COLO829 (cell line): Measurements from ENCODE around the gene HLA-DRA.
"Not testable (repeated sequence)": the region's sequence is repeated elsewhere in the genome, so short reads cannot be mapped to it uniquely, and the experiment has no call there.

Experiments used
- DNase-seq: peaks from one replicate; pipeline ENCODE4 v3.0.0; 2012; ENCODE audit warnings: low spot score

The HLA-DRA gene

GRCh38 chr6:32431142-32431541 is 8.5 kb upstream of the HLA-DRA start:
- no peak for DNase-seq

- DNase-seq: peak; percentile 18
Measured at GRCh38 chr6:32432050-32432450, 7.6 kb upstream of the HLA-DRA start.

- not testable (repeated sequence) for DNase-seq
Measured at GRCh38 chr6:32433950-32434349, 5.7 kb upstream of the HLA-DRA start.

GRCh38 chr6:32436186-32436585 is 3.5 kb upstream of the HLA-DRA start:
- no peak for DNase-seq

- no peak for DNase-seq
Measured at GRCh38 chr6:32436995-32437836, 2.5 kb upstream of the HLA-DRA start.

GRCh38 chr6:32439139-32439538 is 548 bp upstream of the HLA-DRA start:
- no peak for DNase-seq

- DNase-seq: no peak
Measured at GRCh38 chr6:32442243-32442667, 2.6 kb downstream of the HLA-DRA start.

GRCh38 chr6:32442977-32443552 is 3.4 kb downstream of the HLA-DRA start:
- no peak for DNase-seq

- no peak for DNase-seq
Measured at GRCh38 chr6:32444433-32444832, 4.7 kb downstream of the HLA-DRA start.

- no peak for DNase-seq
Measured at GRCh38 chr6:32445321-32445854, 5.7 kb downstream of the HLA-DRA start.

- no peak for DNase-seq
Measured at GRCh38 chr6:32447932-32448331, 8.2 kb downstream of the HLA-DRA start.

GRCh38 chr6:32449088-32449736 is 9.5 kb downstream of the HLA-DRA start:
- no peak for DNase-seq

GRCh38 chr6:32457054-32457453 is 17.4 kb downstream of the HLA-DRA start:
- DNase-seq: no peak

- DNase-seq: no peak
Measured at GRCh38 chr6:32459781-32460424, 20.2 kb downstream of the HLA-DRA start.

GRCh38 chr6:32460528-32460927 is 20.8 kb downstream of the HLA-DRA start:
- DNase-seq: no peak

- DNase-seq: no peak
Measured at GRCh38 chr6:32461493-32461892, 21.8 kb downstream of the HLA-DRA start.

GRCh38 chr6:32462609-32463008 is 22.9 kb downstream of the HLA-DRA start:
- DNase-seq: no peak

GRCh38 chr6:32467743-32468503 is 28.2 kb downstream of the HLA-DRA start:
- DNase-seq: not testable (repeated sequence)

- no peak for DNase-seq
Measured at GRCh38 chr6:32472781-32473375, 33.2 kb downstream of the HLA-DRA start.

- not testable (repeated sequence) for DNase-seq
Measured at GRCh38 chr6:32473376-32474348, 34.0 kb downstream of the HLA-DRA start.
